Lung (tissue), 12 donors: ENCODE results near the gene ZIC4. TPM values are rescaled to one million over a fixed set of nuclear protein-coding genes. Genes with fewer than 3 reads are reported as not detected.
A peak's percentile ranks its signal among the peaks of the same experiment; 100 is the strongest.

Source experiments
- ATAC-seq: fragments of 200-7000 bp; cut with Tn5 transposase; one replicate; pipeline ENCODE4 v1.9.1; 2020; ENCODE audit warnings: moderate number of reproducible peaks; ENCODE audit not compliant: insufficient read depth, low FRiP score
- DNase-seq, 3 donors: peaks; one replicate each; pipeline ENCODE4 v3.0.0-alpha.2; 2013 to 2017
- H3K27ac ChIP-seq, 2 donors: one replicate each; pipeline ENCODE4 v1.5.1; 2013; ENCODE audit warnings: mild to moderate bottlenecking in 2 of 2, moderate library complexity in 2 of 2, control low read depth in 1 of 2, inconsistent platforms in 1 of 2, low read depth in 1 of 2, low read length in 1 of 2
- H3K27me3 ChIP-seq, 3 donors: one replicate each; pipeline ENCODE4 v1.5.1; 2013; ENCODE audit warnings: low read length in 2 of 3; ENCODE audit not compliant: control insufficient read depth in 3 of 3, insufficient read depth in 3 of 3
- H3K36me3 ChIP-seq, 4 donors: one replicate each; pipeline ENCODE4 v1.5.1; 2013; ENCODE audit warnings: low read length in 4 of 4, mild to moderate bottlenecking in 1 of 4, moderate library complexity in 1 of 4; ENCODE audit not compliant: control insufficient read depth in 4 of 4, insufficient read depth in 4 of 4
- H3K4me1 ChIP-seq, 5 donors: one replicate each; pipeline ENCODE4 v1.5.1; 2013; ENCODE audit warnings: low read length in 5 of 5, mild to moderate bottlenecking in 2 of 5, moderate library complexity in 1 of 5; ENCODE audit not compliant: control insufficient read depth in 5 of 5, insufficient read depth in 5 of 5
- H3K4me3 ChIP-seq: one replicate; pipeline ENCODE4 v1.5.1; 2013; ENCODE audit warnings: mild to moderate bottlenecking, control low read depth, moderate library complexity
- H3K9ac ChIP-seq, 2 donors: one replicate each; pipeline ENCODE4 v1.5.1; 2013; ENCODE audit warnings: low read length in 2 of 2, control low read depth in 1 of 2; ENCODE audit not compliant: insufficient read depth in 1 of 2
- H3K9me3 ChIP-seq, 4 donors: one replicate each; pipeline ENCODE4 v1.5.1; 2013; ENCODE audit warnings: low read length in 3 of 4, mild to moderate bottlenecking in 1 of 4, moderate library complexity in 1 of 4; ENCODE audit not compliant: control insufficient read depth in 4 of 4, insufficient read depth in 3 of 4
- CTCF ChIP-seq: IDR thresholded peaks from 2 replicates; pipeline ENCODE4 v1.5.1; 2012; ENCODE audit warnings: mild to moderate bottlenecking; ENCODE audit errors: control extremely low read depth, extremely low read depth
- WGBS, 2 donors: extraction: QIAGEN DNeasy Blood & Tissue Kit; methylation state at CpG; one replicate each; pipeline ENCODE4 v1.1.7; 2013; 5-methylcytosine and 5-hydroxymethylcytosine counted together
- polyA plus RNA-seq, 2 donors: library from polyadenylated mRNA; stranded (reverse); fragments of 200-250 nt; gene quantifications; one replicate each; pipeline ENCODE4 v1.2.1, GENCODE V29; 2013
- total RNA-seq, 2 donors: library from RNA; depleted of rRNA in 1 of 2; stranded (reverse); fragments of >200 nt in 1 of 2; gene quantifications; one replicate each; pipeline ENCODE4 v1.2.1, GENCODE V29; 2014 to 2021
- donor health status: control.
- donor health status: control.
- donor health status: Bipolar disorder and iron deficiency.
- donor health status: healthy.
- donor health status: DM: yes; HTN: yes; CAD: no.

The ZIC4 gene
- total and polyA plus RNA-seq, 4 donors = not detected

GRCh38 chr3:147415286-147415685 is 8.9 kb upstream of the ZIC4 start:
- DNase-seq (peak in 1 of 3 donors; percentile 16), ATAC-seq (no peak)
- 6 to 12% methylated on average over 6 of the region's 6 CpGs for WGBS, 2 donors
- H3K27ac ChIP-seq = no peak overlapping the region
- H3K4me1 ChIP-seq = peaks cover 0 to 30% (median 10%) of the 10 kb centered on the region in 5 donors
- peaks cover 9 to 100% (median 97%) of the 10 kb centered on the region in 3 donors for H3K27me3 ChIP-seq
- H3K9ac ChIP-seq = no peak overlapping the region
- H3K9me3 ChIP-seq = peaks cover 0 to 29% (median 0%) of the 10 kb centered on the region in 4 donors
- H3K4me3 ChIP-seq = no peak overlapping the region
- H3K36me3 ChIP-seq = no peaks in the 10 kb centered on the region
- TF ChIP-seq CTCF = no peak

GRCh38 chr3:147414390-147415138 is 8.2 kb upstream of the ZIC4 start:
- WGBS, 2 donors = 9 to 17% methylated on average over 18 of the region's 18 CpGs
- no peak for TF ChIP-seq CTCF
- ATAC-seq (no peak), DNase-seq (peak in 2 of 3 donors; percentile 12 to 50)
- H3K9me3 ChIP-seq = peaks cover 0 to 29% (median 0%) of the 10 kb centered on the region in 4 donors
- H3K4me3 ChIP-seq = no peak overlapping the region
- peaks cover 10 to 100% (median 90%) of the 10 kb centered on the region in 3 donors for H3K27me3 ChIP-seq
- no peaks in the 10 kb centered on the region for H3K36me3 ChIP-seq
- H3K27ac ChIP-seq = no peak overlapping the region
- H3K9ac ChIP-seq = no peak overlapping the region
- peaks cover 0 to 33% (median 10%) of the 10 kb centered on the region in 5 donors for H3K4me1 ChIP-seq

GRCh38 chr3:147413686-147414389 is 7.5 kb upstream of the ZIC4 start:
- Histone ChIP-seq H3K27ac (no peak overlapping the region), H3K9me3 (peaks cover 0 to 28% (median 0%) of the 10 kb centered on the region in 4 donors), H3K9ac (no peak overlapping the region), H3K4me1 (peaks cover 0 to 33% (median 10%) of the 10 kb centered on the region in 5 donors), H3K4me3 (no peak overlapping the region), H3K36me3 (no peaks in the 10 kb centered on the region), H3K27me3 (peaks cover 12 to 98% (median 89%) of the 10 kb centered on the region in 3 donors)
- TF ChIP-seq CTCF = no peak
- ATAC-seq = no peak
- 6 to 9% methylated on average over 24 of the region's 24 CpGs for WGBS, 2 donors
- DNase-seq = peak in 1 of 3 donors; percentile 63
